GM12891 (cell line): ENCODE measurements around the gene EXD3.

Experiments
- PAX5 ChIP-seq: IDR thresholded peaks from 2 replicates; pipeline ENCODE4 v1.6.1; 2011; ENCODE audit warnings: low read length, moderate library complexity, mild to moderate bottlenecking; ENCODE audit not compliant: insufficient read depth, severe bottlenecking
- POLR2A ChIP-seq: IDR thresholded peaks from 2 replicates; pipeline ENCODE4 v1.6.1; 2011; ENCODE audit warnings: low read depth, low read length, control low read depth
- POLR2AphosphoS5 ChIP-seq: IDR thresholded peaks from 2 replicates; pipeline ENCODE4 v1.6.1; 2011; ENCODE audit warnings: low read depth, low read length, control low read depth
- POU2F2 ChIP-seq: IDR thresholded peaks from 2 replicates; pipeline ENCODE4 v1.6.1; 2011; ENCODE audit warnings: low read depth, mild to moderate bottlenecking, control low read depth, low read length, moderate library complexity
- SPI1 ChIP-seq: IDR thresholded peaks from 2 replicates; pipeline ENCODE4 v1.6.1; 2011; ENCODE audit warnings: low read depth, low read length, control low read depth
- TAF1 ChIP-seq: IDR thresholded peaks from 2 replicates; pipeline ENCODE4 v1.6.1; 2011; ENCODE audit warnings: low read depth, low read length, control low read depth

GRCh38 chr9:137435381-137435891 lies 12.5 kb upstream of the EXD3 start:
- TF ChIP-seq POLR2A (no peak), TAF1 (no peak), SPI1 (no peak), POLR2AphosphoS5 (no peak), POU2F2 (no peak), PAX5 (no peak)
